Measurements from ENCODE around the gene SLC24A4. TPM values are rescaled to one million over a fixed set of nuclear protein-coding genes. Genes with fewer than 3 reads are reported as not detected.

SLC24A4 gene
- total RNA-seq, 1 experiment from 2014 or later: not detected

GRCh38 chr14:92460541-92460915 lies 137.6 kb downstream of the SLC24A4 start:
- TF ChIP-seq EZH2 (IDR thresholded peaks at IDR 0.05) (no peak), EZH2phosphoT487 (IDR thresholded peaks at IDR 0.05; ENCODE audit: borderline replicate concordance) (no peak), RAD21 (IDR thresholded peaks at IDR 0.05; ENCODE audit: low read depth) (no peak), TCF7L2 (IDR thresholded peaks at IDR 0.05; ENCODE audit: borderline replicate concordance, extremely low read depth, insufficient read depth, insufficient read length) (no peak), POLR2AphosphoS5 (IDR thresholded peaks at IDR 0.05; ENCODE audit: low read depth, low read length) (no peak), YY1 (IDR thresholded peaks at IDR 0.05; ENCODE audit: extremely low read depth, insufficient replicate concordance, low read depth, low read length) (no peak), SP1 (IDR thresholded peaks at IDR 0.05; ENCODE audit: low read depth) (no peak), CEBPB (IDR thresholded peaks at IDR 0.05; ENCODE audit: low read depth) (no peak), JUND (IDR thresholded peaks at IDR 0.05) (no peak), CBX3 (IDR thresholded peaks at IDR 0.05; ENCODE audit: low read depth) (no peak), POLR2A (IDR thresholded peaks at IDR 0.05; ENCODE audit: borderline replicate concordance, extremely low read depth, insufficient read depth, insufficient read length) (no peak), CTCF (IDR thresholded peaks at IDR 0.05 in 2 of 3, conservative IDR thresholded peaks at IDR 0.05 in 1 of 3; ENCODE audit: borderline replicate concordance in 1 of 3, insufficient read depth in 1 of 3, low read depth in 2 of 3, low read length in 2 of 3) (no peak), FOSL1 (IDR thresholded peaks at IDR 0.05; ENCODE audit: low read depth) (no peak), ZBTB33 (IDR thresholded peaks at IDR 0.05; ENCODE audit: extremely low read depth, insufficient replicate concordance, low read length) (no peak)
- TF ChIP-seq, protein P1, sequence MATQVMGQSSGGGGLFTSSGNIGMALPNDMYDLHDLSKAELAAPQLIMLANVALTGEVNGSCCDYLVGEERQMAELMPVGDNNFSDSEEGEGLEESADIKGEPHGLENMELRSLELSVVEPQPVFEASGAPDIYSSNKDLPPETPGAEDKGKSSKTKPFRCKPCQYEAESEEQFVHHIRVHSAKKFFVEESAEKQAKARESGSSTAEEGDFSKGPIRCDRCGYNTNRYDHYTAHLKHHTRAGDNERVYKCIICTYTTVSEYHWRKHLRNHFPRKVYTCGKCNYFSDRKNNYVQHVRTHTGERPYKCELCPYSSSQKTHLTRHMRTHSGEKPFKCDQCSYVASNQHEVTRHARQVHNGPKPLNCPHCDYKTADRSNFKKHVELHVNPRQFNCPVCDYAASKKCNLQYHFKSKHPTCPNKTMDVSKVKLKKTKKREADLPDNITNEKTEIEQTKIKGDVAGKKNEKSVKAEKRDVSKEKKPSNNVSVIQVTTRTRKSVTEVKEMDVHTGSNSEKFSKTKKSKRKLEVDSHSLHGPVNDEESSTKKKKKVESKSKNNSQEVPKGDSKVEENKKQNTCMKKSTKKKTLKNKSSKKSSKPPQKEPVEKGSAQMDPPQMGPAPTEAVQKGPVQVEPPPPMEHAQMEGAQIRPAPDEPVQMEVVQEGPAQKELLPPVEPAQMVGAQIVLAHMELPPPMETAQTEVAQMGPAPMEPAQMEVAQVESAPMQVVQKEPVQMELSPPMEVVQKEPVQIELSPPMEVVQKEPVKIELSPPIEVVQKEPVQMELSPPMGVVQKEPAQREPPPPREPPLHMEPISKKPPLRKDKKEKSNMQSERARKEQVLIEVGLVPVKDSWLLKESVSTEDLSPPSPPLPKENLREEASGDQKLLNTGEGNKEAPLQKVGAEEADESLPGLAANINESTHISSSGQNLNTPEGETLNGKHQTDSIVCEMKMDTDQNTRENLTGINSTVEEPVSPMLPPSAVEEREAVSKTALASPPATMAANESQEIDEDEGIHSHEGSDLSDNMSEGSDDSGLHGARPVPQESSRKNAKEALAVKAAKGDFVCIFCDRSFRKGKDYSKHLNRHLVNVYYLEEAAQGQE (IDR thresholded peaks at IDR 0.05; ENCODE audit: low read depth): no peak
- TF ChIP-seq, protein P2, sequence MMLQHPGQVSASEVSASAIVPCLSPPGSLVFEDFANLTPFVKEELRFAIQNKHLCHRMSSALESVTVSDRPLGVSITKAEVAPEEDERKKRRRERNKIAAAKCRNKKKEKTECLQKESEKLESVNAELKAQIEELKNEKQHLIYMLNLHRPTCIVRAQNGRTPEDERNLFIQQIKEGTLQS (IDR thresholded peaks at IDR 0.05): no peak
- no peak overlapping the region for H3K9ac ChIP-seq (ENCODE audit: low read length)
- no peak overlapping the region for H3K27ac ChIP-seq (ENCODE audit: low read depth, low read length)
- H3K9me3 ChIP-seq (ENCODE audit: control insufficient read depth in 1 of 2, insufficient read depth in 1 of 2, low read depth in 1 of 2, low read length in 2 of 2): no peaks in the 10 kb centered on the region
- H3K4me3 ChIP-seq (replicated peaks in 1 of 2; ENCODE audit: low read depth in 1 of 2, low read length in 2 of 2): no peak overlapping the region
- H3K4me1 ChIP-seq (ENCODE audit: control insufficient read depth in 1 of 2, insufficient read depth in 2 of 2, low read length in 2 of 2): peaks cover 0 to 12% of the 10 kb centered on the region in 2 experiments; a peak in 2 of 4 replicates
- H3K36me3 ChIP-seq (ENCODE audit: control insufficient read depth in 1 of 2, insufficient read depth in 2 of 2, low read length in 2 of 2): no peaks in the 10 kb centered on the region
- H2AFZ ChIP-seq (ENCODE audit: low read depth, low read length, poor library complexity, severe bottlenecking): no peak overlapping the region
- H3K4me2 ChIP-seq (ENCODE audit: low read length): no peak overlapping the region
- no peak for ATAC-seq
- ChIA-PET RAD21 (ENCODE audit: low non-redundant PET in 1 of 2, low total read pairs in 2 of 2, uncharacterized antibody in 2 of 2, unreplicated experiment in 2 of 2) (no interaction called here), CTCF (interaction anchor here (0.8 to 1.5 kb wide), 4 partner anchors 11 to 220 kb away, joined by 3 to 4 read pairs (median 3); no protein-coding TSS in a partner anchor), POLR2A (no interaction called here)
- H3K27me3 ChIP-seq (ENCODE audit: insufficient read depth, low read length): no peaks in the 10 kb centered on the region
- intact Hi-C loops (cut with micrococcal nuclease): no loop called here
- H3K79me2 ChIP-seq (ENCODE audit: insufficient read depth, low read length): no peaks in the 10 kb centered on the region
- no TSS peak for BruUV-seq (replicated peaks)
- H3K9me2 ChIP-seq (ENCODE audit: insufficient read depth): no peaks in the 10 kb centered on the region
- DNase-seq (ENCODE audit: low read depth, low spot score): no peak
- H4K20me1 ChIP-seq (ENCODE audit: insufficient read depth): no peaks in the 10 kb centered on the region
